ENCODE data around the gene SPSB1.

DNA sequence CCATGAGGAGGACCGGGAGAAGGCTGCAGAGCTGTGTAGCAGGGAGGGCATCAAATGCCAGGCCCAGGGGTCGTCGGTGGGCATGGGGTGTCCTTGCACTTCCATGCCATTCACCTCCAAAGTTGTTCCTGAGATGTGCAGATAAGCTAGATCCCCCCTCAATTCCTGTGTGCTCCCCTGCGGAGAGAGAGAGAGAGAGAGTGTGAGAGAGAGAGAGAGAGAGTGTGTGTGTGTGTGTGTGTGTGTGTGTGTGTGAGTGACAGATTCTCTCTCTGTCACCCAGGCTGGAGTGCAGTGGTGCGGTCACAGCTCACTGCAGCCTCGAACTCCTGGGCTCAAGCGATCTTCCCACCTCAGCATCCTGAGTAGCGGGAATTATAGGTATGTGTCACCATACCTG lies 16.4 kb downstream of the SPSB1 start:
- TF ChIP-seq POLR2A (IDR thresholded peaks at IDR 0.05; ENCODE audit: low read depth, low read length) (no peak), PAX5 (IDR thresholded peaks at IDR 0.05; ENCODE audit: insufficient read depth, low read length, severe bottlenecking) (no peak), POLR2AphosphoS5 (IDR thresholded peaks at IDR 0.05; ENCODE audit: low read depth, low read length) (no peak), SPI1 (IDR thresholded peaks at IDR 0.05; ENCODE audit: low read depth, low read length) (no peak), TAF1 (IDR thresholded peaks at IDR 0.05; ENCODE audit: low read depth, low read length) (no peak), POU2F2 (IDR thresholded peaks at IDR 0.05; ENCODE audit: low read depth, low read length) (no peak)

Data from GM12891 (cell line).